Limb (tissue), 2 donors: Measurements from ENCODE around the gene MED27.

ENCODE experiments used
- DNase-seq, 2 donors: peaks; one replicate each; pipeline ENCODE4 v3.0.0-alpha.2; 2016; ENCODE audit errors: extremely low spot score in 2 of 2

The MED27 gene

GRCh38 chr9:131862261-131862660 is 217.4 kb downstream of the MED27 start:
- no peak for DNase-seq

- DNase-seq, result no peak
Measured at GRCh38 chr9:131860430-131860829, 219.2 kb downstream of the MED27 start.

DNA sequence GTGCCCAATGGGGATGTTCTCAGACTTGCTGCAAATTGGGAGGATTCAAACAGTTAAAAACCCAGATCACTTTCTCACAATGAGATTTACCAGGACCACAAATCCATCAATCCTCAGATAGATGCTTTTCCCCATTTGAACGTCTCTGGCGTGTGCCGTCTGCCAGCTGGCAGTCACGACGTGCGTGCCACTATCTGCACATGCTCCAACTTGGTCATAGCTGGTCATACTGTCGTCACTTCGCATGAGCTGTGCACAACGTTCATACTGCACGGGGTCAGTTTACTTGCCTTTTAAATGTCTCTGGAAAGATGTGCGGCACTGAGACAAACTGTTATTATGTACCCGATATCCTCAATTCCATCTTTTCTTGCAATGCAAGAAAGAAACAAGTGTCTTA is 221.5 kb downstream of the MED27 start:
- no peak for DNase-seq

DNA sequence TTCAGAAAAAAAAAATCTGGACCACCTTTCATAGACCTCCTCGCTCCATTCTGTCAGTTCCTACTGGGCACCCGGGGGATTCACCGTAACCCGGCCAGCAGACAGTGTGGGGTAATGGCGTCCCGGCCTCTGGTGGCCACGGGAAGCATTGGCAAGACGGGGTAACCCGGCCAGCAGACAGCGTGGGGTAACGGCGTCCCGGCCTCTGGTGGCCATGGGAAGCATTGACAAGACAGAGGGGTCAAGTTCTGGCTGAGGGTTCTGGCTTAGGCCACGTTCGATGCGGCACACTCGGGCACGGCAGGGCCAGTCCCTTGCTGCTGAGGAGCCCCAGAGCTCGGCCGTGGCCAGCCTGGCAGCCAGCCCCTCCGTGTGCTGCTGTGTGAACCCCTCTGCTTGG is 223.6 kb downstream of the MED27 start:
- DNase-seq, result no peak

GRCh38 chr9:131854896-131855613 is 224.6 kb downstream of the MED27 start:
- no peak for DNase-seq

- no peak for DNase-seq
Measured at GRCh38 chr9:131854334-131854733, 225.3 kb downstream of the MED27 start.

- no peak for DNase-seq
Measured at GRCh38 chr9:131853434-131853833, 226.2 kb downstream of the MED27 start.

- no peak for DNase-seq
Measured at GRCh38 chr9:131851414-131851813, 228.3 kb downstream of the MED27 start.

DNA sequence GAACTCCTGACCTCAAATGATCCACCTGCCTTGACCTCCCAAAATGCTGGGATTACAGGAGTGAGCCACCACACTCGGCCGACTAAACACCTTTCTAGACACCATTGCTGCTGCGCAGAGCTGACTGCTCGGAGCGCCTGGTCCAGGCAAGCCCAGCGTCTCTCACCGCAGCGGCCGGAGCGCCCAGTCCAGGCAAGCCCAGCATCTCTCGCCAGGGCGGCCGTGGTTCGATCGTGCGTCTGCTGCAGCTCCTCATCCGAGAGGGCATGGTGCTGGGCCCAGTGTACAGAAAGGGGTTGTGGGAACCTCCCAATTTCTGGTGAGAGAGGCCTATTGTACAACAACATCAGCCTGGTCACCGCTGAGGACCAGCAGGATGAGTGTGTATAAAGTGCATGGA is 230.3 kb downstream of the MED27 start:
- DNase-seq, result no peak

GRCh38 chr9:131848570-131849160 is 231.0 kb downstream of the MED27 start:
- no peak for DNase-seq

DNA sequence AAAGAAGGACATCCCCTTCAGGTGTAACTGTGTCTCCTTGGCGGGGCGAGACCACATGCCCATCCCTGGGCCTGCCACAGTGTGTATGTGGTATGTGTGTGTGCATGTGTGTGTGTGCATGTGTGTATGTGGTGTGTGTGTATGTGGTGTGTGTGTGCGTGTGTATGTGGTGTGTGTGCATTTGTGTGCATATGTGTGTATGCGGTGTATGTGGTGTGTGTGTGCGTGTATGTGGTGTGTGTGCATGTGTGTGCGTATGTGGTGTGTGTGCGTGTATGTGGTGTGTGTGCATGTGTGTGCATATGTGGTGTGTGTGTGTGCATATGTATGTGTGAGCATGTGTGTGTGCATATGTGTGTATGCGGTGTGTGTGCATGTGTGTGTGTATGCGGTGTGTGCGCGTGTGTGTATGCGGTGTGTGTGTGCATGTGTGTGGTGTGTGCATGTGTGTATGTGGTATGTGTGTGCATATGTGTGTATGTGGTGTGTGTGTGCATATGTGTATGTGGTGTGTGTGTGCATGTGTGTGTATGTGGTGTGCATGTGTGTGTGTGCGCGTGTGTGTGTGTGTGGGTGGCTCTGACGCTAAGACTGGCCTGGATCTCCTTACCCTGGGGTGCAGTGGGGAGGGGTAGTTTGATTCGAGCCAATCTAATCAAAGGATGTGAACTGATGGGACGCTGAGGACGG is 231.9 kb downstream of the MED27 start:
- DNase-seq, result no peak

GRCh38 chr9:131845305-131846298 is 234.1 kb downstream of the MED27 start:
- DNase-seq, result no peak

DNA sequence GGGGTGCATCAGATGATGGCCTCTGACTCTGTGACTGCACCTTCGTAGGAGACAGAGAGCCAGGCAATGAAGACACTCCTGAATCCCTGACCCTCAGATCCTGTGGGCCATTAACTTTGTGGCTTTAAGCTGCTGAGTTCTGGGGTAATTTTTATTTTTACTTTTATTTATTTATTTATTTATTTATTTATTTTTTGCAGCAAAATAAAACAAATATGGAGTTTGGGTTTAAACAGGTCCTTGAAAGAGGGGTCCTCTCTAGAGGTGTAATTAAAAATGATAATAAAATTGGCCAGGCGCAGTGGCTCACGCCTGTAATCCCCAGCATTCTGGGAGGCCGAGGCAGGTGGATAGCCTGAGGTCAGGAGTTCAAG is 234.9 kb downstream of the MED27 start:
- DNase-seq, result no peak

DNA sequence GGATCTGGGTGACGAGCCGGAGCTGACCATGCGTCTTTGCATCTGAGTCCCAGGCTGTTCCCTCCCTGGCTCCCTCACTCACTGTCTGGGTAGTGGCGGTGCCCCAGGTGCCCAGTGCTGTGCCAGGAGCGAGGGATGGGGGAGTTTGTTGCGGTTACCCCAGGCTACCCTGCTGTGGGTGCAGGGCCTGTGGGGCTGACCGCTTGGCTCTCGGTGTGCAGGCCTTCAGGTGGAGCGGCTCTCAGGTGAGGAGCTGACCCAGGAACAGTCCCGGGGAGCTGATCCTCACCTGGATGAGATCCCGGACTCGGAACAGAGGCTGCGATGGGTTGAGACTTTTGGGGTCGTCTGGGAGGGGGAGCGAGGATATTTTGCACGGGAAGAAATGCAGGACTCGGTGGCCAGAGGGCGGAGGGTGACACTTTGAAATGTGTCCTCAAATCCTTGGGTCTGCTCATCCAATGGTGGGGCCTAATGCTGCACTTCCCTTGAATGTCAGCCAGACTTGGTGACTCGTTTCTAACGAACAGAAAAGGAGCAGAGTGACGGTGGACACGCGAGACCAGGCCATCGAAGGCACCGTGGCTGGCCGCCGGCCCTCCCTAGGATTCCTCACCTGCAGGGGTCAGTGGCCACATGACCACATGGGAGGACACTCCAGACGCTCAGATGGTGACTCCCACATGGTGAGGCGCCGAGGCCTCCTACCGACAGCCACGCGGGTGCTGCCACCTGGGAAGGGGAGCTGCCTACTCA is 235.5 kb downstream of the MED27 start:
- no peak for DNase-seq

DNA sequence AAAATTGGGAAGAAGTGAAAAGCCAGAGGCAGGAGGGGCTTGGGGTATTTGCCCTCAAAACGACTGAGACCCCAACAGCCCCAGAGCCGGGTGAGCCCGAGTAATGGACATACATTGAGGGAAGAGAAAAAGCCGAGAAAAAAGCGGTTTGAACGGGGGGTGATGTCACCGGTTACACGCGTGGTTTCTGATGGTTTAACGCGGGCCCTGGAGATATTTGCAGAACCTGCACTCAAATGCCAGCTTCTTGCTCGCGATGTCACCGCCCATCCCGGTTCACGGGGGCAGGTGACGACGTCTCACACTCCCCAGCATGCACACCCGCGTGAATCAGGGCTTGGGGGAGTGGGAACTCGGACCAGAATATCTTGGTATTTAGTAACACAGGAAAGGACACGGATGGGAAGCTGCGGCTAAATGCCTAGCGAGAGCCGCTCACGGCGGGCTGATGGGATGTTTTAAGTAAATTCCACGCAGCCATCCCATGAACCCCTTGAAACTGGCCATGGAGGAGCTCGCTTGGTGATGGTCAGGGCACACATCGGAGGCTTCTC is 237.8 kb downstream of the MED27 start:
- DNase-seq, result no peak

GRCh38 chr9:131840751-131841702 is 238.6 kb downstream of the MED27 start:
- no peak for DNase-seq

DNA sequence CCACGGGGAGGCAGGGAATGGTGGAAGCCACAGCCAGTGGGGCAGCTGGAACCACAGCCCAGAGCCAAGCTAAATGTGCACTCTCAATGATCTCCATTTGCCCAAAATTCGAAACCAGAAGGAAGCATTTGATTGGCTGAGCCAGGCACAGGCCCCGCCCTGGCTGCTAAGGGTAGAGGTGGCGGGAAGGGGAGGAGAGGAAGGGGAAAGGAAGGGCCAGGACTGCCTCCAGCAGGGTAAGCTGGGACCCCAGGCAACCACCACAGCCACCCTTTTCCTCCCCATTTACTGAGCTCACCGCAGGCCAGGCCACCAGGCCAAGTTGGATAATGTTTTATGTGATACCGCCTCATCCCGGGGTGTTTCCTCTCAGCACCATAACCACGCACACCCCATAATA is 239.4 kb downstream of the MED27 start:
- no peak for DNase-seq

GRCh38 chr9:131839281-131840084 is 240.2 kb downstream of the MED27 start:
- DNase-seq, result no peak
